CD4-positive, alpha-beta T cell treated with Interleukin-10 for 1 hour (primary cell): Measurements from ENCODE around the gene LYG1.
A peak's percentile ranks its signal among the peaks of the same experiment; 100 is the strongest.
"Not testable (repeated sequence)": the region's sequence is repeated elsewhere in the genome, so short reads cannot be mapped to it uniquely, and the experiment has no call there.

ENCODE experiments used
- DNase-seq: peaks from one replicate; pipeline ENCODE4 v3.0.0-alpha.2; 2020

LYG1 gene

GRCh38 chr2:99301097-99301496 is at the start of gene LYG1:
Gene LYG1 (minus strand): TSS chr2:99301197. CDS start chr2:99295670, 5,527 bp downstream.
- DNase-seq: not testable (repeated sequence)

DNA sequence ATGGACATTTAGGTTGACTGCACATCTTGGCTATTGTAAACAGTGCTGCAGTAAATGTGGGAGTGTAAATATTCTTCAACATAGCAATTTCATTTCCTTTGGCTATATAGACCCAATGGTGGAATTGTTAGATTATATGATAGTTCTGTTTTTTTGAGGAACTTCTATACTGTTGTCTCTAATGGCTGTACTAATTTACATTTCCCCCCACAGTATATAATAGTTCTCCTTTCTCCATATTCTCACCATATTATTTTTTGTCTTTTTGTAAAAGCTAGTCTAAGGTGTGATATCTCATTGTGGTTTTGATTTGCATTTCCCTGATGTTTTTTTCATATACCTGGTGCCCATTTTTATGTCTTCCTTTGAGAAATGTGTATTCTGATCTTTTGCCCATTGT is 49.2 kb upstream of the LYG1 start:
- no peak for DNase-seq

DNA sequence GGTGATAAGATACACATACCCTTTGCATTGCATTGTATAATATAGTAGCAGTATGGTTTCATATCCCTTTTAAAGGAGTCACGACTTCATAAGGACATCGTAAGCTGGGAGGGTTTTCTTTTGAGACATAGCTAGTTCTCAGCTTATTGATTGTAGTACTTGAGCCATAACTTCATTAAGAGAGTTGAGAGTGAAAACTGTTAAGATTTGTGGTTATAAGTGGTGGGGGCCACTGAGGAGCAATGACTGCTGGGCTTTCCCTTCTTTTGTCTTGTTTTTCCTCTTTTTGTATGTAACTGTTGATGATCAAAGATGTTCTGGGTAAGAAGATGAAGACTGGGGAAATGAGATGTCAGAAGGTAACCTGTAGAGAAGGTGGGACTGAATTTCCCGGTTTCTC is 47.2 kb upstream of the LYG1 start:
- DNase-seq: peak; percentile 1

- DNase-seq: no peak
Observed at GRCh38 chr2:99346218-99346617, 45.2 kb upstream of the LYG1 start.

DNA sequence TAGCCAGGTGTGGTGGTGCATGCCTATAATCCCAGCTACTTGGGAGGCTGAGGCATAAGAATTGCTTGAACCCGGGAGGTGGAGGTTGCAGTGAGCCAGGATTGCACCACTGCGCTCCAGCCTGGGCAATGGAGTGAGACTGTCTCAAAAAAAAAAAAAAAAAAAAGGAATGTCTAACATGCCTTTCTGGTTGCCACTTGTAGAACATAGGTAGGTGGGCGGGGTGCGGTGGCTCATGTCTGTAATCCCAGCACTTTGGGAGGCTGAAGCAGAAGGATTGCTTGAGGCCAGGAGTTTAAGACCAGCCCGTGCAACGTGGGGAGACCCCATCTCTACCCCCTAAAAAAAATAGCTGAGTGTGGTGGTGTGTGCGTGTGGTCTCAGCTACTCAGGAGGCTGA is 44.4 kb upstream of the LYG1 start:
- not testable (repeated sequence) for DNase-seq

GRCh38 chr2:99342536-99342935 is 41.5 kb upstream of the LYG1 start:
- no peak for DNase-seq

- DNase-seq: no peak
Observed at GRCh38 chr2:99340669-99341236, 39.8 kb upstream of the LYG1 start.

- peak; percentile 23 for DNase-seq
Observed at GRCh38 chr2:99338029-99338585, 37.1 kb upstream of the LYG1 start.

- peak; percentile 95 for DNase-seq
Observed at GRCh38 chr2:99337113-99338028, 36.4 kb upstream of the LYG1 start, which contains the start of gene EIF5B. Gene EIF5B (plus strand): TSS chr2:99337389. CDS start chr2:99337555, 166 bp downstream.

DNA sequence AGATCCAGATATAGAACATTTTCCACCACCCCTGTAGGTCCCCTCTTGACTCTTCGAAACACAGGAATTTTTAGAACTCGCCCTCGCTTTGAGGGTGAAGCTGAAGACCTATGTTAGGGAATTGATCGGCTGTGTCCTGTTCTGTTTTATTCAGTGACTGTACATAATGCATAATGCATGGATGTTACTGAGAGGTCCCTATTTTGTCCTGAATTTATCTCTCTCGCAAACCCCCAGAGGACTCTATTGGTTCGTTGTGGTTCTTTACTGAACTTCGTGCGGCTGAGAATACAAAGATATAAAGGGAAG is 35.8 kb upstream of the LYG1 start:
- no peak for DNase-seq

- DNase-seq: peak; percentile 99
Observed at GRCh38 chr2:99335911-99336803, 35.2 kb upstream of the LYG1 start, which contains the start of gene TXNDC9. Gene TXNDC9 (minus strand): TSS chr2:99336333. CDS start chr2:99333210, 3,123 bp downstream.

DNA sequence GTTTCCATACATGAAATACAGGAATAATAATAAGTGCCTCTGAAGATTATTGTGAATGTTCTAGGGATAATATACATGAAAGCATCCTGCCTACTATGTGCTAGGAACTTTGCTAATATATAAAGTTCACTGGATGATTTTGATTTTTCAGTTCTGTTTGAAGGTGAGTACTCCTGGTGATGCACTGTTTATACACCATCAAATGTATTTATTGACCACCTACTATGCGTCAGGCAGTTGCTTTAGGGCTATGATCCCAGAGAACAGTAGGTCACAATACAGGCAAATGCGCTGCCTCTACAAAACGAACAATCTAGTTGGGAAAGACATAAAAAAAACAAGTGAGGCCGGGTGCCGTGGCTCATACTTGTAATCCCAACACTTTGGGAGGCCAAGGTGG is 24.4 kb upstream of the LYG1 start:
- DNase-seq: no peak

GRCh38 chr2:99317873-99318200 is 16.8 kb upstream of the LYG1 start:
- DNase-seq: not testable (repeated sequence)

GRCh38 chr2:99317161-99317872 is 16.3 kb upstream of the LYG1 start:
- no peak for DNase-seq

GRCh38 chr2:99299580-99299979 is 1.4 kb downstream of the LYG1 start:
- no peak for DNase-seq

GRCh38 chr2:99297994-99298393 is 3.0 kb downstream of the LYG1 start:
- DNase-seq: no peak

- DNase-seq: no peak
Observed at GRCh38 chr2:99285526-99285925, 15.5 kb downstream of the LYG1 start.

DNA sequence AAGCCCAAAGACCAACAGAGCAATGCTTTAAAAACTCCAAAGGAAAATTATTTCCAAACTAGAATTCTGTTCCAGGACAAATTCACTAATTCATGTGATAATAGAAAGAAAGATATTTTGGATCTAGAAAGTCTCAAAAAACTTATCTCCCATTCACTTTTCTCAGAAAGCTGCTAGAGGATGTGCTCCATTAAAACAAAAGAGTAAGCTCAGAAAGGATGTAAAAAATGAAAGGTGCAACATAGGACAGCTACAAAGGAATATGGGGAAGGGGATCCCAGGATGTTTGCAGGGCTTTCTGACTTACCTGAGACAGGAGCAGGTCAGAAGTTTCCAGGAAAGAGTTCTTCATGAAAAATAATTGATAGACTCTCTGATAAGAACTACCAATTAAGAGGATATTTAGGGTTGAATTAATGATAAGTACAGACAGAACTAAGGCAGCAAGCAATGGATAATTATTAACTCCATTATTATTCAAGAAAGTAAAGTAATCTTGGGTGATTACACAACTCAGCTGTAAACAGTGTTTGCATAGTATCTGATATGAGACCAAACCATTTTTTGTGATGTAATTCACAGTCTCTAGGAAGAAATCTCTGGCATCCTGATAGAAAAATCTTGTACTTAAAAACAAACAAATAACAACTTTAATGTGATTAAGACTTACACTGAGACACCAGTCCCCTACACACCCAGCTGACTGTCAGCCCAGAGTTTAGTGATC is 20.9 kb downstream of the LYG1 start:
- DNase-seq: no peak

DNA sequence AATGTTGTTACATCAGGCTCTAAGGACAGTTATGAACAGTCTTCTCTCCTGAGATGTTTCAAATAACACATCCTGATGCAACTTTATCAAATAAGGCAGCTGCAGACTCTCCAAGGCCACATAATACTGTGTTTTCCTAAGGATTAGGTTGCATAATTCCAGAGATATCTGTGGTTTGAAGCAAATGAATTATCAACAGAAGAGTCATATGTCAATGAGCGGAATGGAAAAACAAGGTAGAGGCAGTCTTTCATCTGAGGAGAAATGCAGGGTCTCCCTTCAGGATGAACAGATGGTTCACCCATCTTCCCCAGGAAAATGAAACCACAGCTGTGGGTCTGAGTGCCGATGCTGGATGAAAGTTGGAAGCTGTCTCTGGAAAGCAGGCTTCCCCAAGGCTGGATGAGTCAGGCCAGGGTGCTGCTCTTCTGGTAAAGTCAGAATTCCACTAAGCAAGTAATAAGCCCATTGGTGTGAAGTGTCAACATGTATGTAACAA is 22.2 kb downstream of the LYG1 start:
- DNase-seq: no peak

- DNase-seq: not testable (repeated sequence)
Observed at GRCh38 chr2:99278195-99278765, 22.7 kb downstream of the LYG1 start.

GRCh38 chr2:99275882-99276281 is 25.1 kb downstream of the LYG1 start:
- DNase-seq: no peak
